NCI-H2029 (cell line): ENCODE measurements around the gene SAT1.

Experiments used
- DNase-seq: peaks from one replicate; lab custom pipeline; 2025; lab: John Stamatoyannopoulos, UW

Gene SAT1

DNA sequence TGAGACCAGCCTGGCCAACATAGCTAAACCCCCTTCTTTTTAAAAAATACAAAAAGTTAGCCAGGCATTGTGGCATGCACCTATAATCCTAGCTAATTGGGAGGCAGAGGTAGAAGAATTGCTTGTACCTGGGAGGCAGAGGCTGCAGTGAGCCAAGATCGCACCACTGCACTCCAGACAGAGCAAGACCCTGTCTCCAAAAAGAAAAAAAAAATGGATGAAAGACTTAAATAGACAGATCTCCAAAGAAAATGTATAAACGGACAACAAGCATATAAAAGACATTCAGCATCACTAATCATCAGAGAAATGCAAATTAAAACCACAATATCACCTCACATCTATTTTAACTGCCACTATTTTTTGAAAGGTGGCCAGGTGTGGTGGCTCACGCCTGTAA lies 6.6 kb upstream of the SAT1 start:
- DNase-seq, result no peak

DNA sequence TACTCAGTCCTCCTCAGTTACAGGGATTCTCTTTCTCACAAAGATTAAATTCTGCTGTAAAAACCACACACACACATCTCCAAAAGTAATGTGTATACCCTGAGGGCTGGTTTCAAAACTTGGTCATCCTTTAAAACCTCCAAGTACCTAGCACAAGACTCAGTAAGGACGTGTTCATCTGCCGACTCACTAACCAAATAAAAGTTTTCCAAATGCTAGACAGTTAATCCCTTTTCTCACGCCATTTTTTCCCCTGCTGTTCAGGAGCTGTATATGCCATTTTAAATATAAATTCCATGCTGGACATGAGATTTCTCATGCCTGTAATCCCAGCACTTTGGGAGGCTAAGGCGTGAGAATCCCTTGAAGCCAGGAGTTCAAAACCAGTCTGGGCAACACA lies 3.9 kb upstream of the SAT1 start:
- no peak for DNase-seq

DNA sequence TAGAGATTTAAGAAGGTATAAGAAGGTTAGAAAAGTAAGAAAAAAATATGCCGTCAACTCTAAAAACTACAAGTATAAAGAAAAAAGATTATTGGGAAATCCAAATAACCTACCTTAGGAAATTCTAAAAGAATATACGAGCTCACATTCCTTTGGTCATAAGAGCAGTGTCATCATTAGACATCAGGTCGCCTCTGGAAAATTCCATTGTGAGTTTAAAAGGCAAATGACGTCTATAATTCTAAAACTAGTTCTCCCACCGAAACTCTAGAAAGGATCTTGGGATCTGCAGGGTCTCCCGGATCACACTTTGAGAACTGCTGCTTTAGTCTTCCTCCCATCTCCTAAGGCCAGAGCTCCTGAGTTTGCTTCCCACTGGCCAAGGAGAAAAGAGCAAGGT lies 518 bp upstream of the SAT1 start:
- no peak for DNase-seq

DNA sequence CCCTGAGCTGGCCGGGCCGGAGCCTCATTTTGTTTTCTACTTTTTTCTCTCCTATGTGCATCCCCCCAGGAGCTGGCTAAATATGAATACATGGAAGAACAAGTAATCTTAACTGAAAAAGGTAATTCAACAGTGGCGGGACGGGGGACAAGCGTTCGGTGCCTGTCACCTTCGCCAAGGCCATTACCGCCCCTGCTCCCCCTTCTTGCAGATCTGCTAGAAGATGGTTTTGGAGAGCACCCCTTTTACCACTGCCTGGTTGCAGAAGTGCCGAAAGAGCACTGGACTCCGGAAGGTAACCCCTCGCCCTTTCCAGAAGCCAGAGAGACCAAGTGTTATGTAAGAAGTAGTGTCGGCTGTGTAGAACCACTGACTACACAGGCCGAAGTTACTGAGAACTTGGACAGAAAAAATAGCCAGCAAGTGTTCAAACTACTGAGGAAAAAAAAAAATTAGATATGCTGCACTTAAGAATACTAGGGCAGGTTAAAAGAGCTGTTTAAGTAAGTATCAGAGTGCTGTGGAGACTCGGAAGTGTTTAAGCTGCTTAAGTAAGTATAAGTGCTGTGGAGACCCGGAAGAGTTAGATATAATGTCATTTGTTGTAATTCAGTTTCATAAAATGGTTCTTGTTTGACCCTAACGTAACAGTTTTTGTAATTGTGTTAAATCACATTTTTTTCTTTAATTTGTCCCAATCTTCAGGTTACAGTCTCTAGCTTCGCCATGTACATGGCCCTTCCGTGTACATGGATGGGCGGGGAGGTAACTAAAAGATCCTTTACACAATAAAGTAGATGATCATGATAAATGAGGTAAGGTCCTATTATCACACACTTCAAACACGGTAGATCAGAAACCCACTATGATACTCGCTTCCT lies 856 bp downstream of the SAT1 start:
- no peak for DNase-seq

DNA sequence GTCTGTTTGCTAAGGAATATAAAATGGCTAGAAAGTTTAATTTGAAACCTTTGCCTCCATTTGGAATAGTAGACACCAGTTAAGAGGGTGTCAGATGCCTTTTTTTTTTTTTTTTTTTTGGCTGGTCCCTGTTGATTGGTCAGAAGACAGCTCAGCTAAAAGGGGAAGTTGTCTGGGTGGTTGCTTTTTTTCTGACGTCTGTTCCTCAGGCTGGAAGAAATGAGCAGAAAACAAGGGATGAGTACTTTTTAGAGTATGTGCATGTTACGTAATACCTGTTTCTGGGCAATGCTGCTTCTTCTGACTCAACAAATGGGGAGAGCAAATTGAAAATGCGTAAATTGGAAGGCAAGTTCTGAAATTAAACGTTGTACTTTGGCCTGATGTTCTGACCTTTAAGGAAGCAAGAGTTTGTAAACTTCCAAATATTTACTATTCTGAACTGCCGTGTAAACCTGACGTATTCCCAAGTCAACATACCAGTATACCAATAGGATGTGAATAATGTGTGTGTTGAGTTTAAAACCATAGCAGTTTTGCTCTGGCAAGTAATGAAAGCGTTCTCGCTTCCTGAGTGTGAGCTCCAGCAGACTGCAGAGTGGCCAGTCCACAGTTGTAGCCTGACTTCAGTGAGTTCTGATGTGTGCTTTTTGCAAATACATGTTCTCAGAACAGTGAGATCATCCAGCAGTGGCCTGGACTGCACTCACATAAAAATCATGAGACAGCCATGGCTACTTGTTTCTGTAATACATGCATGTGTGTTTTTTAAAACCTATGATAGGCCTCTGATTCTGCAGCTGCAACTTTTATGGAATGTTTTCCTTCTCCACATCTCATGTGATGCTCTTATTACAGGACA lies 1.7 kb downstream of the SAT1 start:
- DNase-seq, result no peak

DNA sequence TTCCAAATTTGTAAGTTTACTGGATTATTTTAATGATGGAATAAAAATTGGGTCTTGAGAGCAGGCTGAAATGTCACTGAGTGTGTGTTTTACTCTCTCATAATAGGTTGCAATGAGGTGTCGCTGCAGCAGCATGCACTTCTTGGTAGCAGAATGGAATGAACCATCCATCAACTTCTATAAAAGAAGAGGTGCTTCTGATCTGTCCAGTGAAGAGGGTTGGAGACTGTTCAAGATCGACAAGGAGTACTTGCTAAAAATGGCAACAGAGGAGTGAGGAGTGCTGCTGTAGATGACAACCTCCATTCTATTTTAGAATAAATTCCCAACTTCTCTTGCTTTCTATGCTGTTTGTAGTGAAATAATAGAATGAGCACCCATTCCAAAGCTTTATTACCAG lies 2.6 kb downstream of the SAT1 start:
- no peak for DNase-seq

DNA sequence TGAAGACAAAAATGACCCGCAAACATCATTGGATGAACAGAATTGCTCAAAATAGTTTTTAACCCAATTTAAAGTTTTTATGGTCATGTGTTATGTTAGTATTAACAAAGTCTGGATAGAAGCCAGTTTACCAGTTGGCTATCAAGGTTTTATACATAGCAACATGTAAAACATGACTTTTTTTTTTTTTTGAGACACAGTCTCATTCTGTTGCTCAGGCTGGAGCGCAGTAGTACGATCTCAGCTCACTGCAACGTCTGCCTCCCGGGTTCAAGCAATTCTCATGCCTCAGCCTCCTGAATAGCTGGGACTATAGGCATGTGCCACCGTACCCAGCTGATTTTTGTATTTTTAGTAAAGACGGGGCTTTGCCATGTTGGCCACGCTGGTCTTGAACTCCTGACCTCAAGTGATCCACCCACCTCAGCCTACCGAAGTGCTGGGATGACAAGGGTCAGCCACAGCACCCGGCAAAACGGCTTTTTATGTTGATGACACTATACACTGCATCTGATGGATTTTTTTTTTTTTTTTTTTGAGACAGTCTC lies 3.4 kb downstream of the SAT1 start:
- no peak for DNase-seq

DNA sequence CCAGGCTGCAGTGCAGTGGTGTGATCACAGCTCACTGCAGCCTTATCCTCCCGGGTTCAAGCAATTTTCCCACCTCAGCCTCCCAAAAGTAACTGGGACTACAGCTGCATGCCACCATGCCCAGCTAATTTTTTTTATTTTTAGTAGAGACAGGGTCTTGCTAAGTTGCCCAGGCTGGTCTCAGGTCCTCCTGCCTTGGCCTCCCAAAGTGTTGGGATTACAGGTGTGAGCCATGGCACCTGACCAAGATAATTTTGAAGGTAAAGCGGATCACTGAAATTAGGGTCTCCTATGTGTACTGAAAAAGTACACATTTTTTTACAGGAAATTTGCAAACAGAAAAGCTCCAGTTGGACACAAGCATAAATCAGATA lies 4.8 kb downstream of the SAT1 start:
- DNase-seq, result no peak

DNA sequence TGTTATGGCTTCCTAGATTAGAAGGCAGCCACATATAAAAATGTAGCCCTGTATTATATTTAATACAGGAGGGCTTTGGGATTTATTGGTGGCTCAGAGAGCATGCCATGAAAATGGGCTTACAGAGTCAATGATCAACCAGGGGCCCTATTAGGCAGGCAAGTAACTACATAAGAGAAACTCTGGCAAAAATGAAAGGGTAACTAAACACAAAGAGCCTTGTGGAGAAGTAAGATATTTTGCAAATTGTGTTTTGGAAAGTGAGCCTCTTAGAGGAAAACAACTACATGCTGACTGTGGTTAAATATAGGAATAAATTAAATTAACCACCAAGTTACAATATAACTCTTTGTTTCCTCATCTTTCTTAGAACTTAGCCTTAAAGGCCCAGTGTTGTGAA lies 5.5 kb downstream of the SAT1 start:
- DNase-seq, result no peak

DNA sequence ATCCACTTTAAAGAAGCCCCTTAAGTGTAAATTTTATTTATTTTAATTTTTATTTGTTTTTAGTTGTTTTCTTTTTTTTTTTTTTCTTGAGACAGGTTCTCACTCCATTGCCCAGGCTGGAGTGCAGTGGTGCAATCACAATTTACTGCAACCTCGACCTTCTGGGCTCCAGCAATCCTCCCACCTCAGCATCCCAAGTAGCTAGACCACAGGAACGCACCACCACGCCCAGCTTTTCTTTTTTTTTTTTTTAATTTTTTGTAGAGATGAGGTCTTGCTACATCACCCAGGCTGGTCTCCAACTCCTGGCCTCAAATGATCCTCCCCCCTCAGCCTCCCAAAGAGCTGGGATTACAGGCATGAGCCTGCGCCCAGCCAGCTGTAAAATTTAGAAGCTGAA lies 6.0 kb downstream of the SAT1 start:
- no peak for DNase-seq

DNA sequence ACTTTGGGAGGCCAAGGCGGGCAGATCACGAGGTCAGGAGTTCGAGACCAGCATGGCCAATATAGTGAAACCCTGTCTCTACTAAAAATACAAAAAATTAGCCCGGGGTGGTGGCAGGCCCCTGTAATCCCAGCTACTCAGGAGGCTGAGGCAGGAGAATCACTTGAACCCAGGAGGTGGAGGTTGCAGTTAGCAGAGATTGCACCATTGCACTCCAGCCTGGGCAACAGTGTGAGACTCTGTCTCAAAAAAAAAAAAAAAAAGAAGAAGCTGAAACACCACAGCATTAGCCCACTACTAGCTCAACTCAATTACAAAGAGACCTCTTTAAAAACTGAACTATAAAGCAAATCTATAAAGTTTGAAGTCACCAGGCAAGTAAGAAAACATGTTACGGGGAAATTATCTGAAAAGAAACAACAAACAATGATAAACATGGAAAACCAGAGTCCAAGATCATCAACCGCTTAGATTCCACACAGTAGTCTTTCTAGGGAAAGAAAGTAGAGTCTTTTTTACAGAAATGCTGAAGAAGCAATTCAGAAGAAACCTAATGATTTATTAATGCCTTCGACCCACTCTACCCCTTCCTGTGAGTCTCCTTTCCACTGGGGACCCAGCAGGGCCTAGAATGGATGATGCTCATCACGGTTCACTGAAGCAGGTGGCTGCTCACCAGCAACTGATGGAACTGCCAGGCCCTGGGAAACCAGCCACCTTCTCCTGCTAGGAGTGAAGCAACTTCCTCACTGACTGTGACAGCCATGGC lies 6.6 kb downstream of the SAT1 start:
- DNase-seq, result no peak

DNA sequence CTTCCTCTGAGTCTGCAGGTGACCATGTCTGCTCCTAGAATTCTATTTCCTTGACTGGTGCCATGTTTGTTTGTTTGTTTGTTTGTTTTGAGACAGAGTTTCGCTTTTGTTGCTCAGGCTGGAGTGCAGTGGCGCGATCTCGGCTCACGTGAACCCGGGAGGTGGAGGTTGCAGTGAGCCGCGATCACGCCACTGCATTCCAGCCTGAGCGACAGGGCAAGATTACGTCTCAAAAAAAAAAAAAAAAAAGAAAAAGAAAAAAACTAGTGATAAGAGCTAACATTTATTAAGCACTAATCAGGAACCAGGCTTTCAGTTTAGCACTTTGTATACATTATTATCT lies 7.2 kb downstream of the SAT1 start:
- no peak for DNase-seq

DNA sequence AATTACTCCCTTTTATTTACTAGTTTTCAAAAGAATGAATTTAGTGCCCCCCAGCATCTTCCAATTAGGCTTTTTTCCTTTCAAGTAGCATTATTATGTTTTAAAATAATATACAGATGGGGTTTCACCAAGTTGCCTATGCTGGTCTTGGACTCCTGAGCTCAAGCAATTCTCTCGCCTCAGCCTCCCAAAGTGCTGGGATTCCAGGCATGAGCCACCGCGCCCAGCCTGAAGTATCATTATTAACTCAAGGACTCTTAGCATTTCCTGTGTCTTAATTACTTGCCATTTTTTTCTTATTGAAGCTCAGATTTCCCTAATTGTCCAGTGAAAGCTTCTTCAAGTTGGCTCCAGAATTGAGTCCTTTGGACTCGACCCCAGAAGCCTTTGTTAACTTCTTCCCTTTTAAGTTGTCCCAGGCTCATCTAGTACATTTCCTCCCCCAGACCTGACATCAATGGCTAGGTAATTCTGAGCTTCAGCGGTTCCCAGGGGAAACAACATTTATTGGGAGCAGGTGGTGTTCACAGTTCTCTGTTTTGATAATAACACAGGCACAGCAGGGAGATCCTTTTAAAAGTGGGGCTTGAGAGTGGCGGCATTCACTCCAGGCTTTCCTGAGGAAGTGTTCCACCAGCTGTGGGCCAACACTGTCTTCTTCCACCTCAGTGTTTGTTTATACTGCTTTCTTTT lies 10.0 kb downstream of the SAT1 start:
- DNase-seq, result peak; percentile 15

DNA sequence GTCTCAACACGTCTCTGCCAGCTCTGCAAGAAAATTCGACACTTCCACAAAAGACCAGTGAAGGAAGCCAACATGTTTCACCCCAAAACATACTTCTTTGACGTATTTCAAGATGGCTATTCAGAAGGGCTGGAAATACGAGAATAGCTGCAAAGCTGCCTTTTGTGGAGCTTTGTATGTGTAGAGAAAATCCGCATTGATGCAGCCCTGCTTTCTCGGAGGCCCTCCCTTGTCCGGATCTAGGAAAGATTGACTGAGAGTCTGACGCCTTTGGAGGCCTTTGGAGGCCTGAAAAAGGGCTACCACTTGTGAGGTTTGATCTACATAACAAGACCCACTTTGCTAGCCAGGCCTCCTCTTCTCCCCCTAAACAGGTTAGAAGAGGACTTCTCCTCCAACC lies 12.2 kb downstream of the SAT1 start:
- no peak for DNase-seq

DNA sequence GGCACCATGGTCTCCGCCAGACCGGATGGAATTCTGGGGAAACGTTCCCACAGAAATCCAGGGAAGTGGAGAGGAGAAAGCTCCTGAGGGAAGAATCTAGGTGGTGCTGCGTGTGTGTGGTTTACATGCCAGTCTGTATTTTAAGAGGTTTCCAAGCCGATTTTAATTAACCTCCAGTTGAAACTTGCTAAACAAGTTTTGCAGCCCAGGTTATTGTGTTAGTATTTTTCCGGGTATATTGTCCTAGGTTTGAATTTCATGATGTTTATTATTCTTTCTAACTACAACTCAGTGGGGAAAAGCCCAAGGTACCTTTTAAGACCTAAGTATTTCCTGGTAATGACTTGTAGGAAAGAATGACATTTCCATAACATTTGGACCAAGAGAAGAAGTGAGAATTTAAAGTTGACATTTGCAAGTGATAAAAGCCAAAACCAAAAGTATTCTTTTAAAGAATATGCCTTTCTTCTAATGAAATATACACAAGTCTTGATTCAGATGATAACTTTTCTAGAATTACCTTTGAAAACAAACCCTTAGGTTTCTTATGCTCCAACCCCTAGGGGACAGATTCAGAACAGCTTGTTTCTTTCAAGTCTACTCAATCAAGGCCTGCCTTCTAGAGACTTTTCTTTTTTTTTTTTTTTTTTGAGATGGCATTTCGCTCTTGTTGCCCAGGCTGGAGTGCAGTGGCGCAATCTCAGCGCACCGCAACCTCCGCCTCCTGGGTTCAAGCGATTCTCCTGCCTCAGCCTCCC lies 14.6 kb downstream of the SAT1 start:
- DNase-seq, result peak; percentile 8

DNA sequence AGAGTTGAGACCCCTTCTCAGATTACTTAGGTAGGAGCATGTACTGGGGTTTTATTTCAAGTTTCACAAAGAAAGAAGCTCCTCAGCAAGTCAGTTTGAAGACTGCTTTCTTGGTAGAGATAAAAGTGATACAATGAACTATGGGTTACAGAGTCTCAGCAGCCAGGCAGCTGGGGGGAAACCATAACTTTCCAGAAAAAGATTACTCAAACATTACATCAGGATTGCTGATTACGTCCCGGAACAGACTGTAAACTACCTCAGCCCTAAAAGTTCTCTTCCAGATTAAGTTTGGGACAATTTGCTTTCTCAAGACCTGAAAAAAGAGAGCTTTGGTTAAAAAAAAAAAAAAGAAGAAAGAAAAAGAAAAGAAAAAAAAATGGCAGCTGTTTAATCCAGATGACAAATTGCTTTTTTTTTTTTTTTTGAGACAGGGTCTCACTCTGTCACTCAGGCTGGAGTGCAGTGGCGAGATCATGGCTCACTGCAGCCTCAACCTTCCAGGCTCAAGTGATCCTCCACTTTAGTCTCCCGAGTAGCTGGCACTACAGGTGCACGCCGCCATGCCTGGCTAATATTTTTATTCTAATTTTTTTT lies 16.6 kb downstream of the SAT1 start:
- DNase-seq, result no peak

DNA sequence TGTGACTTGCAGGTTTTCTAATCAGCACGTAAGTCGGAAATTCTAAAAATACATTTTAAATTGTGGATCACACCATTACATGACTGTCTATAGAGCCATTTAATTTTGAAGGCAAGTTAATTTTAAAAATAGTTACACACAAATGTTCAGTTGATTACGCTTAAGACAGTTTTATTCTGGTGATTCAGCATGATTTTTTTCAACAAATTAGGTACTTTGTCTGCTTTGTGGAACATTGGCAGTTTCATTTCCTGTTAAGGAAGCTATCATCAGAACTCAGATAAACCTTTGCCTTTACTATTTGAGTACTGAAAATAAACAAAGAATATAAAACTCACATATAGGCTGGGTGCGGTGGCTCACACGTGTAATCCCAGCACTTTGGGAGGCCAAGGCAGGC lies 19.5 kb downstream of the SAT1 start:
- DNase-seq, result no peak

DNA sequence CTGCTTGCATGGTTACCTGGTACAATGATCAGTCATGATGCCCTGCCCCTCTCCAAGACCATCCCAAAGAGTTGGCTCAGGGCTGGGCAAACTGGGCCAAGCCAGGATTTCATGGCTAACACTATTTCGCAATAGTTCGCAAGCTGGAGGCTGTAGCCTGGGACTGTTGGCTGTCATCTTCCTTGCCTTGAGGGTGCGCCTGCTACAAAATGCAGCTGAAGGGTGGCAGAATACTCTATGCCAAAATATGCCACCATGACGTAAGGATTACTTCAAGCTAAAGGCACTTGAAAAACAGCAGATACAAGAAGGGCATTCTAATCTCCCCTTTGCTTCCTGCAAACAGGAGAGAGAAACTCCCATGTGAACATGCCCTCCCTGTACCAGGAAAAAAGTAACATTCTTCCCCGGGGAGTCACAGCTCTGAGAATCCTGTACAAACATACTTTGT lies 21.0 kb downstream of the SAT1 start:
- DNase-seq, result peak; percentile 3

DNA sequence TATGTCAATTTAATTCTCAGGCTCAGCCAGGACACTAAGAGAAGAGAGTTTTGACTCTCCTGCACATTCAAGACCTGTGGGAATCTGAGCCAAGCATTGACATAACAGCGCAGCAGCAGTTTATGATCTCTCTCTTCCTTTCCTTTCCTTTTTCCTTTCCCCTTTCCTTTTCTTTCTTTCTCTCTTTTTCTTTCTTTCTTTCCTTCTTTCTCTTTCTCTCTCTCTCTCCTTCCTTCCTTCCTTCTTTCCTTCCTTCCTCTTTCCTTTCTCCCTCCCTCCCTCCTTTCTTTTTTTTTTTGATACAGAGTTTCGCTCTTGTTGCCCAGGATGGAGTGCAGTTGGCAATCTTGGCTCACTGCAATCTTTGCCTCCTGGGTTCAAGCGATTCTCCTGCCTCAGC lies 21.6 kb downstream of the SAT1 start:
- DNase-seq, result no peak

DNA sequence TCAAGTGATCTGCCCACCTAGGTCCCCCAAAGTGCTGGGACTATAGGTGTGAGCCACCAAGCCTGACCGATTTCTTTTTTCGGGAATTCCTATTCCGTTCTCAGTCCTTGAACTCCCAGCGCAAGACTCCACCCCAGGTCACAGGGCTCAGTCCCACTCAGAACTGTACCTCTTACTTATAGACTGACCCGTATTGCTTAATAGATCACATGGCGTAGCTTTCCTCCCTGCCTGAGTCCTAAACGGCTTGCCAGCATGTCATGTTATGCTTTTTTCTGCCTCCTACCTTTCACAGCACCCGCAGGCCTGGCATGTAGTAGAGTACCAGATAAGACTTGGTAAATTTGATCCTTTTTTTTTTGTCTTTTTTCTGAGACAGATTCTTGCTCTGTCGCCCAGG lies 22.4 kb downstream of the SAT1 start:
- no peak for DNase-seq

DNA sequence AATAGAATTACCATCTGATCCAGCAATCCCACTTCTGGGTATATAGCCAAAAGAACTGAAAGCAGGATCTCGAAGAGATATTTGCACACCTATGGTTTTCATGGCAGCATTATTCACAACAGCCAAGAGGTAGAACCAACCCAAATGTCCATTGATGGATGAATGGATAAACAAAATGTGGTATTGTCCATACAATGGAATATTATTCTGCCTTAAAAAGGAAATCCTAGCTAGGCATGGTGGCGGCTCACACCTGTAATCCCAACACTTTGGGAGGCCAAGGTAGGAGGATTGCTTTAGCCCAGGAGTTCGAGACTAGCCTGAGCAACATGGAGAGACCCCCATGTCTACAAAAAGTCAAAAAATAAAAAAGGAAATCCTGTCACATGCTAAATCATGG lies 27.3 kb downstream of the SAT1 start:
- DNase-seq, result no peak
